ENCODE results near the gene VDR.

Gene VDR

GRCh38 chr12:47876440-47876960, 28.3 kb downstream of the VDR start:
- peaks cover 54% of the 10 kb centered on the region for H3K4me1 Mint-ChIP-seq (ENCODE audit: low read depth)
- H3K9me3 Mint-ChIP-seq, result no peaks in the 10 kb centered on the region
- peaks cover 89% of the 10 kb centered on the region for H3K36me3 Mint-ChIP-seq (ENCODE audit: low read depth)
- H3K27ac Mint-ChIP-seq, result no peak overlapping the region
- no peak overlapping the region for H3K4me3 Mint-ChIP-seq
- no peaks in the 10 kb centered on the region for H3K27me3 Mint-ChIP-seq

- no peak overlapping the region for H3K27ac Mint-ChIP-seq
- H3K4me1 Mint-ChIP-seq (ENCODE audit: low read depth), result peaks cover 54% of the 10 kb centered on the region
- no peaks in the 10 kb centered on the region for H3K27me3 Mint-ChIP-seq
- H3K36me3 Mint-ChIP-seq (ENCODE audit: low read depth), result peaks cover 89% of the 10 kb centered on the region
- no peak overlapping the region for H3K4me3 Mint-ChIP-seq
- no peaks in the 10 kb centered on the region for H3K9me3 Mint-ChIP-seq
Observed at GRCh38 chr12:47875746-47876439, 28.9 kb downstream of the VDR start.

DNA sequence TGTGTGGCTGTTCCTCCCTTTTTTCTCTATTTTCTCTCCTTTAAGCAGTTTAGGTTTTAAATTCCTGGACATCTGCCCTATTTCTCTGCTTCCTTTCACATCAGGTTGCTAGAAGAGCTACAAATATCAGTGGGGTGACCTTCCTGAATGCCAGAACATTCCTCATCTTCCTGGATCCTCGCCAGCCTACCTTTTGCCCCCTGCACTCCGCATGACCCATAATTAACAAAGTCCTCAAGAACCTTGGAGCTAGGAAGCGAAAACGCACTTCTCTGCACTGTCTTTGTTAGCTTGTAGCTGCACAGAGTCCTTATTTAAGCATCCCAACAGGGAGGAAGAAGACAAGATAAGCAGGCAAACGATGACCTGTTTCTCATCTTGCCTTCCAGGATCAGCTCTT, 30.5 kb downstream of the VDR start:
- Mint-ChIP-seq H3K4me1 (ENCODE audit: low read depth) (peaks cover 56% of the 10 kb centered on the region), H3K27ac (no peak overlapping the region), H3K27me3 (no peaks in the 10 kb centered on the region), H3K9me3 (no peaks in the 10 kb centered on the region), H3K4me3 (no peak overlapping the region), H3K36me3 (ENCODE audit: low read depth) (peaks cover 90% of the 10 kb centered on the region)

GRCh38 chr12:47870175-47870781, 34.5 kb downstream of the VDR start:
- peaks cover 78% of the 10 kb centered on the region for H3K36me3 Mint-ChIP-seq (ENCODE audit: low read depth)
- H3K4me1 Mint-ChIP-seq (ENCODE audit: low read depth), result peaks cover 63% of the 10 kb centered on the region
- peak overlapping the region; percentile 49 for H3K27ac Mint-ChIP-seq
- H3K4me3 Mint-ChIP-seq, result no peak overlapping the region
- H3K9me3 Mint-ChIP-seq, result no peaks in the 10 kb centered on the region
- H3K27me3 Mint-ChIP-seq, result no peaks in the 10 kb centered on the region

GRCh38 chr12:47868552-47869031, 36.2 kb downstream of the VDR start:
- Mint-ChIP-seq H3K9me3 (no peaks in the 10 kb centered on the region), H3K4me1 (ENCODE audit: low read depth) (peaks cover 70% of the 10 kb centered on the region), H3K36me3 (ENCODE audit: low read depth) (peaks cover 79% of the 10 kb centered on the region), H3K4me3 (peak overlapping the region; percentile 30), H3K27ac (peak overlapping the region; percentile 96), H3K27me3 (no peaks in the 10 kb centered on the region)

GRCh38 chr12:47868041-47868440, 36.8 kb downstream of the VDR start:
- peak overlapping the region; percentile 96 for H3K27ac Mint-ChIP-seq
- peak overlapping the region; percentile 45 for H3K4me3 Mint-ChIP-seq
- H3K9me3 Mint-ChIP-seq, result no peaks in the 10 kb centered on the region
- peaks cover 75% of the 10 kb centered on the region for H3K4me1 Mint-ChIP-seq (ENCODE audit: low read depth)
- no peaks in the 10 kb centered on the region for H3K27me3 Mint-ChIP-seq
- H3K36me3 Mint-ChIP-seq (ENCODE audit: low read depth), result peaks cover 75% of the 10 kb centered on the region

GRCh38 chr12:47867495-47867941, 37.3 kb downstream of the VDR start:
- Mint-ChIP-seq H3K4me1 (ENCODE audit: low read depth) (peaks cover 78% of the 10 kb centered on the region), H3K9me3 (no peaks in the 10 kb centered on the region), H3K4me3 (peak overlapping the region; percentile 45), H3K27ac (peak overlapping the region; percentile 96), H3K36me3 (ENCODE audit: low read depth) (peaks cover 74% of the 10 kb centered on the region), H3K27me3 (no peaks in the 10 kb centered on the region)

- Mint-ChIP-seq H3K9me3 (no peaks in the 10 kb centered on the region), H3K4me3 (no peak overlapping the region), H3K36me3 (ENCODE audit: low read depth) (peaks cover 70% of the 10 kb centered on the region), H3K4me1 (ENCODE audit: low read depth) (peaks cover 78% of the 10 kb centered on the region), H3K27ac (peak overlapping the region; percentile 55), H3K27me3 (no peaks in the 10 kb centered on the region)
Observed at GRCh38 chr12:47864646-47865235, 40.1 kb downstream of the VDR start.

- H3K4me1 Mint-ChIP-seq (ENCODE audit: low read depth), result peaks cover 79% of the 10 kb centered on the region
- H3K27me3 Mint-ChIP-seq, result no peaks in the 10 kb centered on the region
- peaks cover 74% of the 10 kb centered on the region for H3K36me3 Mint-ChIP-seq (ENCODE audit: low read depth)
- H3K27ac Mint-ChIP-seq, result peak overlapping the region; percentile 79
- H3K9me3 Mint-ChIP-seq, result no peaks in the 10 kb centered on the region
- H3K4me3 Mint-ChIP-seq, result no peak overlapping the region
Observed at GRCh38 chr12:47863985-47864384, 40.8 kb downstream of the VDR start.

DNA sequence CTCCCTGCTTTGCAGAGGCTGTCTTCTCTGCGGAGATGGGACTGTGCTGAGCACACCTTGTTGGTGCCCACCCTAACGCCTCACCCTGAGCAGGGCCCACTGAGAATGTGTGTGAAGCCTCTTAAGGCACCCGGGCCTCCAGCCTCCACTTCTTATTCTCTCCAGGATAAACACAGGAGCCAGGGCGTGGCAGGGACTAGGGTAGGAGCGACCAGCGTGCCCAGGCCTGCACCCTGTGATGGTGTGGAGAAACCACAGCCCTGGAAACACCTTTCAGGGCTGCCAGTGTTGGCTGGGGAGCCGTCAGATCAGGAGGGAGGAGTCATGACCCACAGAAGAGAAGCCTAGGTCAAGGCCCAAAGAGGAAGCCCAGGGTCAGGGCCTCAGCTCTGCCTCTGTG, 41.3 kb downstream of the VDR start:
- no peaks in the 10 kb centered on the region for H3K27me3 Mint-ChIP-seq
- no peaks in the 10 kb centered on the region for H3K9me3 Mint-ChIP-seq
- H3K4me3 Mint-ChIP-seq, result no peak overlapping the region
- peaks cover 73% of the 10 kb centered on the region for H3K36me3 Mint-ChIP-seq (ENCODE audit: low read depth)
- H3K4me1 Mint-ChIP-seq (ENCODE audit: low read depth), result peaks cover 79% of the 10 kb centered on the region
- peak overlapping the region; percentile 79 for H3K27ac Mint-ChIP-seq

- Mint-ChIP-seq H3K36me3 (ENCODE audit: low read depth) (peaks cover 77% of the 10 kb centered on the region), H3K9me3 (no peaks in the 10 kb centered on the region), H3K4me1 (ENCODE audit: low read depth) (peaks cover 78% of the 10 kb centered on the region), H3K27ac (peak overlapping the region; percentile 52), H3K4me3 (no peak overlapping the region), H3K27me3 (no peaks in the 10 kb centered on the region)
Observed at GRCh38 chr12:47862881-47863280, 41.9 kb downstream of the VDR start.

DNA sequence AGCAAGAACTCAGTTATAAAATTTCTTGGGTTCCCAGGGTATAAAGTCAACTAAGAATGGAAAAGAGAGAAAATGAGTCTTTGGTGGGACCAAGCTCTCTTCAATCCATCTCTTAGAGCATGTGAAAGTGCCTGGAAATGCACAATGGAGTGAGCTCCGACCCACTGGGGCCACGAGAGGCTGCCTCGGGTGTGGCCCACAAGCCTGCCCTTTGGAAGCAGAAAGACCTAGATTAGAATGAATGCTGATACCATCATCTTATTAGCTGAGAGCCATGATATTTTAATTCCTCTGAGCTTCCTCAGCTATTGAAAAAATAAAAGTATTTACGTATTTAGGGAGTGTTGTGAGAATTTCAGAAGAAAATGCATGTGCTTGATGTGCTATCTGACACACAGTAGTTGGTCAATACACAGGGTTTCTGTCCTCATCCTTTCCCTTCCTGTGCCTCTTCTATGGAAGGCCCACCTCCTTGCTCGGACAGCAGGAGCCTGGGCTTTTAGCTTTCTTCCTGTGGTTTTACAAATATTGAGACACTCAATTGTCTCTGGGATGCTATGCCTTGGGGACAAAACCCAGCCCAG, 42.5 kb downstream of the VDR start:
- no peaks in the 10 kb centered on the region for H3K9me3 Mint-ChIP-seq
- no peaks in the 10 kb centered on the region for H3K27me3 Mint-ChIP-seq
- H3K4me3 Mint-ChIP-seq, result no peak overlapping the region
- H3K27ac Mint-ChIP-seq, result peak overlapping the region; percentile 99
- H3K36me3 Mint-ChIP-seq (ENCODE audit: low read depth), result peaks cover 77% of the 10 kb centered on the region
- peaks cover 72% of the 10 kb centered on the region for H3K4me1 Mint-ChIP-seq (ENCODE audit: low read depth)

GRCh38 chr12:47860873-47861272, 43.9 kb downstream of the VDR start:
- peak overlapping the region; percentile 76 for H3K4me3 Mint-ChIP-seq
- peaks cover 81% of the 10 kb centered on the region for H3K36me3 Mint-ChIP-seq (ENCODE audit: low read depth)
- no peaks in the 10 kb centered on the region for H3K9me3 Mint-ChIP-seq
- peak overlapping the region; percentile 99 for H3K27ac Mint-ChIP-seq
- H3K4me1 Mint-ChIP-seq (ENCODE audit: low read depth), result peaks cover 62% of the 10 kb centered on the region
- H3K27me3 Mint-ChIP-seq, result no peaks in the 10 kb centered on the region

GRCh38 chr12:47860279-47860841, 44.4 kb downstream of the VDR start:
- Mint-ChIP-seq H3K36me3 (ENCODE audit: low read depth) (peaks cover 84% of the 10 kb centered on the region), H3K4me1 (ENCODE audit: low read depth) (peaks cover 62% of the 10 kb centered on the region), H3K27me3 (no peaks in the 10 kb centered on the region), H3K27ac (peak overlapping the region; percentile 99), H3K4me3 (peak overlapping the region; percentile 76), H3K9me3 (no peaks in the 10 kb centered on the region)

All from stimulated activated naive CD8-positive, alpha-beta T cell treated with anti-CD3 and anti-CD28 coated beads, Interleukin-15, Interleukin-2, amounts not matched to agents 100 ng/mL and 50 ng/mL, for 24 hours (primary cell).